ENCODE data around the gene GABBR1.

GABBR1 gene

GRCh38 chr6:29561606-29562181, 71.3 kb downstream of the GABBR1 start:
- no peak for DNase-seq

DNA sequence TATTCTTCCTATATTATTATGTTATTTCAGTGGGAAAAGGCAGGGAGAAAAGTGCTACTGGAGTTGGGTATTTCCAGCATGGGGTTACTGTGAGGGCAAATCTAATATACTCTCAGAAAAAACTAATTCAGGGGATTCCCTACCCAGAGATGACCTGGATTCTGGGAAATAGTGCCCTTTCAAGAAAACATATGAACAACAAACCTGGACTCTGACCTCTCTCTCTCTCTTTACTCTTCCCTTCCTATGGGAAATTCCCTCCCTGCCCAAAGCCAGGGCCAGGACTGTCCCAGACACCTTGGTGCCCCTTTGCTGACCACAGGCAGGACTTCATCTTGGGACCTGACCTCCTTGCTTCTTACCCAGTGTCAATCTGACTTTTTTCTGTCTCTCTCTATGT, 71.9 kb downstream of the GABBR1 start:
- DNase-seq: no peak

DNA sequence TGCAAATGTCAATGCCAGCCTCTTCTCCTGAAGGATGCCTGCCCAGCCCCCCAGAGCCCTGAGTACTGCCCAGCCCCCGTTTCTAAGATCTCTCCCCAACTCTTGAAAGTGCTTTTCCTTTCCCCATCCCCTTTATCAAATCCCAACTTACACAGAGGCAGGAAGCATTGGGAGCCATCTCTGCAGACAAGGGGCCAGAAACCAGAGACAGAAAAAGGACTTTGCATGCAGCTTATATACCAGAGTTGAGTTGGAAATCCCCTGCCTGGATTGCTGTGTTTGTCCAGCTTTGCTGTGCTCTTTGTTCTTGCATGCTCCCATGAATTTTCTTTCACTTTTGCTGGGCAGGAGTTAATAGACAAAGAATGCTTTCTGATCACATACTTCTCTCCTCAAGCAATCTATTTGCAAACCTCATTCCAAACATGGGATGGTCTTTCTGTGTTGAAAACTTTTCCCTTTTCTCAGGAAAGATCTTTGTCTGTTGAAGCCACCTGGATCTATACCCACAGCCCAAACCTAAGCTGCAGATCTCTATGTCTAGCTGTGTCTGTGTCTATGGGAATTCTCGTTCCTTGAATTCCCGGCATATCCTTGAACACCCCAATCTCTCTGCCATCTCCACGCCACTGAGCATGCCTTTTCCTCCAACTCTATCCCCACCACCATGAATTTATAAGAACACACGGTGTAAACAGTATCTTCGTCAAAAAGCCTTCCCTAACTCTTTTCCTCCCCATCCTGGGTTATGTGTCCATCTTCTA, 73.3 kb downstream of the GABBR1 start, which contains the start of gene UBD:
Gene UBD, minus strand, starts transcription at position 209 of the 764 bp plus-strand sequence. Its CDS starts 31 bp downstream, at position 178.
- no peak for DNase-seq

DNA sequence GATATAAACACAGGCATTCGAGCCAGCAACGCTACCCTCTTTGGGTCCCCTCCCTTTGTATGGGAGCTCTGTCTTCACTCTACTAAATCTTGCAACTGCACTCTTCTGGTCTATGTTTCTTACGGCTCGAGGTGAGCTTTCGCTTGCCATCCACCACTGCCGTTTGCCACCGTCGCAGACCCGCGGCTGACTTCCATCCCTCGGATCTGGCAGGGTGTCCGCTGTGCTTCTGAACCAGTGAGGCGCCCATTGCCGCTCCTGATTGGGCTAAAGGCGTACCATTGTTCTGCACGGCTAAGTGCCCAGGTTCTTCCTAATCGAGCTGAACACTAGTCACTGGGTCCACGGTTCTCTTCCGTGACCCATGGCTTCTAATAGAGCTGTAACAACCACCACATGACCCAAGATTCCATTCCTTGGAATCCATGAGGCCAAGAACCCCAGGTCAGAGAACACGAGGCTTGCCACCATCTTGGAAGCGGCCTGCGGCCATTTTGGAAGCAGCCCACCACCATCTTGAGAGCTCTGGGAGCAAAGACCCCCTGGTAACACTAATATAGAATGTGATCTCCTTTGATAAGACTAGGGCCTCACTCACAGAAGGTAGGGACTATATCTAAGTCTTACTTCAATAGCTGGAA, 74.4 kb downstream of the GABBR1 start:
- no peak for DNase-seq

- DNase-seq: no peak
Measured at GRCh38 chr6:29557320-29557719, 75.7 kb downstream of the GABBR1 start.

GRCh38 chr6:29554764-29555163, 78.2 kb downstream of the GABBR1 start:
- no peak for DNase-seq

- DNase-seq: no peak
Measured at GRCh38 chr6:29553268-29554057, 79.5 kb downstream of the GABBR1 start.

- DNase-seq: no peak
Measured at GRCh38 chr6:29552512-29553051, 80.4 kb downstream of the GABBR1 start.

GRCh38 chr6:29547573-29547972, 85.4 kb downstream of the GABBR1 start:
- DNase-seq: no peak

GRCh38 chr6:29537714-29538403, 95.1 kb downstream of the GABBR1 start:
- DNase-seq: no peak

DNA sequence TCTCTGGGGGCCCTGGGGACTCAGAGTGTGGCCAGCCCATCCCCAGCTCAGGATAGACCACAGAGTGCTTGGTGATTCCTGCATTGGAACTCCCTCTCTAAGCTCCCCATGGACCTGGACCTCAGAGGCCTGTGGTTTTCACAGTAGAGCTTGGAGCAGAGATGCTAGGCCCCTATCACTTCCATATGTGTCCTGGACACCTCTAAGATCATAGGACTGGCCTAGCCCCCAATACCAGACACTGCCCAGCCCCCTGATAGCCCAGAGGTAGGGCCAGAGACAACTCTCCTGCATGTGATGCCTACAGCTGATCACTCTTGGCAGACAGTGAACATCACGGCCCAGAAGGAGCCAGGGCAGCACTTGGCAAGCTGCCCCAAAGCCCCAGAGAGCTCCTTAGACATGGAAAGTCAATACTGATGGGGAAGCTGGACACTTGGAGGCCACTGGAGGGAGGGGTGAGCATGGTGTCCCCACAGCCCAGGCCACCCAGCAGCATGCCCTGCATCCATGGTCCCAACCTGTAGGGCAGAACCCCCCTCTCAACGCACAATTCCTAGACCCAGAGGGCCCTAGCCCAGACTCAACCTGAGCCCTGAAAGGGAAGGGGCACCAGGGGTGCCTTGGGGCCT, 100.5 kb downstream of the GABBR1 start:
- no peak for DNase-seq

DNA sequence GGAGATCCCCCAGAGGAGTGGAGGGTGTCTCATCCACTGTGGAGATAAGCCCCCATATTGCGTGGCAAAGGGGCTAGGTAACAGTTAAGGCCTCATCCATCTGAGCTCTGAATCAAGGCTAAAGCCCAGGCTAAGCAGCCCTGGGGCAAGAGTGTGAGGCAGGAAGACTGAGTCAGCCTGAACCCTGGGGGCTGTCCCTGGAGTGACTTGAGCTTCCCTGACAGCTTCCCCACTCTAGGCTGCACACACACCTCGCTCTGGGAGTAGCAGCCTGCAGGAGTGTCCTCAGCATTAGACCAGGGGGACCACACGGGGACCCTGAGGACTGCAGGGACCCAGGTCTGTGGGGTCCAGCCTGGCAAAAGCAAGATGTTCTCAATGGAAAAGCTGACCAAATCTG, 101.3 kb downstream of the GABBR1 start:
- DNase-seq: no peak

DNA sequence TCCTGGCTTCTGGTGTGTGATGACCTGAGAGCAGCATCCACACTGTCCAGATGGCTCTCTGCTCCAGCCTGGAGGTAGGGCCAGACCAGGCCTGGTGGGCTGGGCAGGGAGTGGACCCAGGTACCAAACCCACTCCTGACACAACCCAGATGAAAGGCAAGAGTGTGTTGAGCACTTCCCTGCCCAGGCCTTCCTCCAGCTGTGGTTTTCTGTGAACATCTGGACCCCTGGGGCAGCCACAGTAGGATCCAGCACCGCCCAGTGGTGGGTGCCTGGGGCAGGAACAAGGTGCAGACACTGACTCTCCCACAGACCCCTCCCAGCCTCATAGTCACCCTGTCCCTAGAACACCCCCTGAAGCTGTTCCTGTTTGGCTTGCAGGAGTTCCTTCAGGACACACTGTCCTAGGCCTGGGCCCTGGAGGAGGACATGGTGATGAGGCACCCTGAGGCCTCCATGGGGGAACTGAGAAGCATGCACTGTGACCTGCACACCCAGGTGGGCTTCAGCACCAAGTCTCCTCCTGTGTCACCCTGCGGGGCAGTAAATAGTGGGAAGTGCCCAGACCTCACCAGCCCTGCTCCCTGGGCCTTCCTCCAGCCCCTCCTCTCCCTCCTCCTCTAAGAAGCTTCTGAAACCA, 102.2 kb downstream of the GABBR1 start:
- no peak for DNase-seq

DNA sequence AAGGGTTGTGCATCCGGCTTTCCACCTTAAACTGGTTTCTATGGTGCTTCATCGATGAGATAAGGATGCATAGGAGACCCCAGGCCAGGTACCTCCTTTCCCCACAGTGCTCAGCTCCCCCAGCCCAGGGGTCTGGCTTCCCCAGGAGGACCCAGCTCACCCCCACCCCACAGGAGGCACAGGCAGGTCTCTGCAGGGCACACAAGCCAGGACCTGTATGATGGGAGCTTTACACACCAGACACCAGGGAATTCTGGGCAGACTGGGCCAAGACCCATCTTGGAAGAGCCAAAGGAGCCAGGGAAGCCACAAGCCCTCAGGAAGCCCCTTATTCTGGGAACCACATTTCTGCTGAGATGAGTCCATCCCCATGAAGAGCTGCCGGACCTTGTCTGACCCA, 103.0 kb downstream of the GABBR1 start:
- DNase-seq: no peak

GRCh38 chr6:29528988-29529560, 103.9 kb downstream of the GABBR1 start:
- DNase-seq: no peak

DNA sequence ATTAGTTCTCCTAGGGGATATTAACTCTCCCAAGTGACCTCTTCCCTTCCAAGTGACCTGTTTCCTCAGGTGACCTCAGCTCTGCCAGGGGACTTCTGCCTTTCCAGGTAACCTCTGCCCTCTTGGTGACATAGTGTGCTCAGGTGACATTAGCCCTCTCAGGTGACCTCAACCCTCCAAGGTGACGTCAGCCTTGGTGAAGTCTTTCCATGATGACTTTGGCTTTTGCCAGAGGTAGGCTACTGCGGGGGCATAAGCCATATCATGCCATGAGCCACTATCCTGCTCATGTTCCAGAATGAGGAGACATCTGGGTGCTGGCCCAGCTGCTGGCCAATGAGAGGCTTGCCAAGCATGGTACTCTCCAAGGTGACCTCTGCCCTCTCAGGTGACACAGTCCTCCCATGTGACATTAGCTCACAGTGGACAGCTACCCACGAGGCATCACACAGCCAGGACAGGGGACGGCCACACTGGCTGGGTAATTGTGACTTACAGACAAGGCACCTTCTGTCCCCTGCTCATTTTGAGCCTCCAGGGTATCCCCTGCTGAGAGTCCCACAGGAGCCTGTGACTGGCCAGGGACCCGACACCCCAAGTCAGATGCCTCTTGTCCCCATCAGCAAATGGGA, 104.6 kb downstream of the GABBR1 start:
- DNase-seq: no peak

DNA sequence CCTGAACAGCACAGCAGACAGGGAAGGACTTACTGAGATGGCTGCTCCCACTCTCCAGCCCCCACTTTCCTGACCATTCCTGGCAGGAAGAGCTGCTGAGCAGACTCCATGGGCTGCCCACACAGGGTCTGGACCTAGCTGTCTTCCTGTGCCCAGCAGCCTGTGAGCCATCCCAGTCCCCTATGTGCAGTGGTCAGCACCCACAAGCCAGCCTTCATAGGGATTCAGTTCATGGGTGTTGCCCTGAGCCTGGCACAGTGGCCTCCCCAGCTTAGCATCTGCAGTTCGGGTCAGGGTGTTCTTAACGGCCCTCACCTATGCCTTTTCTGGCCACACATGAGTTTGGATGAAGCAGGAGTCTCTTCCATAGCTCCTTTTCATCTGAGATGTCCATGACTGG, 105.4 kb downstream of the GABBR1 start:
- DNase-seq: no peak

GRCh38 chr6:29527126-29527525, 105.9 kb downstream of the GABBR1 start:
- DNase-seq: no peak

DNA sequence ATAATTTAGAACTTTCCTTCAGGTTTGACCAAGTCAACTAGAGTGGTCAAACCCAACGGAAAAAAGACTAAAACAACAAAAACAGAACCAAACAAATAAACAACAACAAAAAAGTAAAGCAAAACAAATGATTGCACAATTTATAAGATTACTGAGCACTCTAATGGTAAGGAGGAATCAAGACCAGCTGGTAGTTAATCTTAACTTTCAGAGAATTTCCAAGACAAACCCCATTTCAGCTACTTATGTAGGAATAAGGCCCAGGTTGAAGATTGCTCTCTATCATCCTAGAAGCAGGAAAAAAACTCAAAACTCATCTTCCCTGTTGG, 107.7 kb downstream of the GABBR1 start:
- DNase-seq: no peak

DNA sequence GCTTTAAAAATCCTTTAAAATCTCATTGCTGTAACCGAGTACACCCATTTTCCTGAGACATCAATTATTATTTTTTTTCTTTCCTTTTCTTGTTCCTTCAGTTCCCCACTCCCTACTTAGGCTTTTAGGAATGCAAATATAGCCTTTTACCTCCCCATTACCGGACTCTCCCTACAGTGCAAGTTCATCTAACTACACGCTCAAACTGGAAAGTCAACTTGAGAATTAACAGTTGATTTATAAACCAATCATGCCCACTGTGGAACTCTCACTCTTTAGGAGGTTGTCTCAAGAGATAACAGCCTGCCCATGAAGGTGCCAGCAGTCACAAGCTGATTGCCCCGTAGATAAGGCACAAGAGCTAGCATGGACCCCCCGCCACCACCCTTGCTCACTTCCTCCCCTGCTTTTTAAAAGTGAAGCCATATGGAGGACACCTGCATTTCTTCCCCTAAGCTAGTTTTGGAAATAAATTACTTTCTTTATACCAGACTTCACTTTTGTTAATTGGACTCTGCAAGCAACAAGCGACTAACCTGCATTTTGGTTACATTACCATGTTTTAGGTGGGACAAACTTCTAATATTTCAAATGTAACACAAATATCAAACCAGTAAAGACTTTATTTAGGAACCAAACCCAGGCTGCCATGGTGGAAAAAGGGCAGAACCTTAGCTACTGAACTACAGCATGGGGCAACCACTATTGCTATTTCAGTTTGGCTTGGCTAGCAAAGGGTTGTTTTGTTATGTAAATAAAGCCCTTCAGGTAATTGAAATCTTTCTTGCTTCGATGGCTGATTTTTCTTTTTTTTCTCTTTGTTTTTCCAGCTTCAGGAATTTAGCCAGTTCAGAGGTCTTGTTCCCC, 108.3 kb downstream of the GABBR1 start:
- no peak for DNase-seq
